HG02885 (cell line): ENCODE results near the gene TMEM87A.
"Not testable (repeated sequence)": the region's sequence is repeated elsewhere in the genome, so short reads cannot be mapped to it uniquely, and the experiment has no call there.

Source experiments
- ATAC-seq: cut with Tn5 transposase; IDR thresholded peaks from one replicate; pipeline ENCODE4 v1.9.1; 2021; ENCODE audit warnings: mild to moderate bottlenecking; ENCODE audit not compliant: unreplicated experiment, poor library complexity

Gene TMEM87A

GRCh38 chr15:42272939-42273899 is at the start of gene TMEM87A, which contains the start of gene GANC:
TSS of gene TMEM87A (minus strand) at chr15:42273433. CDS start at chr15:42273398, 35 bp downstream.
TSS of gene GANC (plus strand) at chr15:42273201. CDS start at chr15:42274482, 1,281 bp downstream.
- peak; percentile 90 for ATAC-seq

- no peak for ATAC-seq
These were observed 46.0 kb upstream of the TMEM87A start for GRCh38 chr15:42319206-42319605.

GRCh38 chr15:42316282-42316805 is 43.1 kb upstream of the TMEM87A start:
- not testable (repeated sequence) for ATAC-seq

- no peak for ATAC-seq
These were observed 42.3 kb upstream of the TMEM87A start for GRCh38 chr15:42315521-42315920.

GRCh38 chr15:42314818-42315217 is 41.6 kb upstream of the TMEM87A start:
- ATAC-seq, result no peak

- no peak for ATAC-seq
These were observed 40.2 kb upstream of the TMEM87A start for GRCh38 chr15:42313463-42313862.

GRCh38 chr15:42306681-42307080 is 33.4 kb upstream of the TMEM87A start:
- ATAC-seq, result no peak

GRCh38 chr15:42301004-42301403 is 27.8 kb upstream of the TMEM87A start:
- ATAC-seq, result not testable (repeated sequence)

GRCh38 chr15:42289166-42289565 is 15.9 kb upstream of the TMEM87A start:
- ATAC-seq, result no peak

GRCh38 chr15:42287931-42288330 is 14.7 kb upstream of the TMEM87A start:
- ATAC-seq, result no peak

GRCh38 chr15:42286445-42287029 is 13.3 kb upstream of the TMEM87A start:
- ATAC-seq, result no peak

GRCh38 chr15:42285034-42285433 is 11.8 kb upstream of the TMEM87A start:
- no peak for ATAC-seq

- ATAC-seq, result no peak
These were observed 11.3 kb upstream of the TMEM87A start for GRCh38 chr15:42284551-42284950.

GRCh38 chr15:42283671-42284070 is 10.4 kb upstream of the TMEM87A start:
- ATAC-seq, result no peak

- ATAC-seq, result no peak
These were observed 9.7 kb upstream of the TMEM87A start for GRCh38 chr15:42282926-42283325.

- no peak for ATAC-seq
These were observed 9.1 kb upstream of the TMEM87A start for GRCh38 chr15:42282344-42282743.

GRCh38 chr15:42279234-42279723 is 6.0 kb upstream of the TMEM87A start:
- peak; percentile 47 for ATAC-seq

- no peak for ATAC-seq
These were observed 3.5 kb upstream of the TMEM87A start for GRCh38 chr15:42276762-42277161.

- ATAC-seq, result no peak
These were observed 2.7 kb upstream of the TMEM87A start for GRCh38 chr15:42275780-42276391.

GRCh38 chr15:42274702-42274989 is 1.4 kb upstream of the TMEM87A start:
- ATAC-seq, result no peak
